GM21423 (cell line): Measurements from ENCODE around the gene CTTNBP2.

Experiments
- ATAC-seq: cut with Tn5 transposase; IDR thresholded peaks from one replicate; pipeline ENCODE4 v1.9.1; 2021; ENCODE audit warnings: mild to moderate bottlenecking, moderate library complexity; ENCODE audit not compliant: unreplicated experiment

The CTTNBP2 gene

GRCh38 chr7:117824592-117824991 lies 48.6 kb downstream of the CTTNBP2 start:
- ATAC-seq: no peak

- no peak for ATAC-seq
Observed at GRCh38 chr7:117819558-117819957, 53.7 kb downstream of the CTTNBP2 start.

GRCh38 chr7:117818232-117818631 lies 55.0 kb downstream of the CTTNBP2 start:
- no peak for ATAC-seq

GRCh38 chr7:117816727-117817126 lies 56.5 kb downstream of the CTTNBP2 start:
- no peak for ATAC-seq

GRCh38 chr7:117811696-117812095 lies 61.5 kb downstream of the CTTNBP2 start:
- ATAC-seq: no peak

- ATAC-seq: no peak
Observed at GRCh38 chr7:117810642-117811512, 62.4 kb downstream of the CTTNBP2 start.

GRCh38 chr7:117809958-117810357 lies 63.3 kb downstream of the CTTNBP2 start:
- no peak for ATAC-seq

GRCh38 chr7:117808910-117809705 lies 64.1 kb downstream of the CTTNBP2 start:
- ATAC-seq: no peak

- no peak for ATAC-seq
Observed at GRCh38 chr7:117808341-117808757, 64.9 kb downstream of the CTTNBP2 start.

- ATAC-seq: no peak
Observed at GRCh38 chr7:117807676-117808075, 65.6 kb downstream of the CTTNBP2 start.

GRCh38 chr7:117806011-117806410 lies 67.2 kb downstream of the CTTNBP2 start:
- no peak for ATAC-seq

- ATAC-seq: no peak
Observed at GRCh38 chr7:117805241-117805640, 68.0 kb downstream of the CTTNBP2 start.

GRCh38 chr7:117803476-117803875 lies 69.8 kb downstream of the CTTNBP2 start:
- ATAC-seq: no peak

- no peak for ATAC-seq
Observed at GRCh38 chr7:117802660-117803059, 70.6 kb downstream of the CTTNBP2 start.

- ATAC-seq: no peak
Observed at GRCh38 chr7:117800841-117801240, 72.4 kb downstream of the CTTNBP2 start.

GRCh38 chr7:117800406-117800805 lies 72.8 kb downstream of the CTTNBP2 start:
- no peak for ATAC-seq

GRCh38 chr7:117796889-117797288 lies 76.4 kb downstream of the CTTNBP2 start:
- ATAC-seq: no peak

GRCh38 chr7:117793976-117794375 lies 79.3 kb downstream of the CTTNBP2 start:
- no peak for ATAC-seq

GRCh38 chr7:117793521-117793920 lies 79.7 kb downstream of the CTTNBP2 start:
- ATAC-seq: no peak

GRCh38 chr7:117791877-117792780 lies 81.1 kb downstream of the CTTNBP2 start:
- peak; percentile 77 for ATAC-seq

- ATAC-seq: no peak
Observed at GRCh38 chr7:117790731-117791130, 82.5 kb downstream of the CTTNBP2 start.
